GM12801 (cell line): ENCODE measurements around the gene WDR33.

Experiments used
- CTCF ChIP-seq: IDR thresholded peaks from one replicate; pipeline ENCODE4 v1.5.1; 2011; ENCODE audit warnings: control low read depth; ENCODE audit not compliant: insufficient read length; ENCODE audit errors: extremely low read depth

Gene WDR33

GRCh38 chr2:127805491-127805890 is 5.5 kb downstream of the WDR33 start:
- TF ChIP-seq CTCF = no peak

DNA sequence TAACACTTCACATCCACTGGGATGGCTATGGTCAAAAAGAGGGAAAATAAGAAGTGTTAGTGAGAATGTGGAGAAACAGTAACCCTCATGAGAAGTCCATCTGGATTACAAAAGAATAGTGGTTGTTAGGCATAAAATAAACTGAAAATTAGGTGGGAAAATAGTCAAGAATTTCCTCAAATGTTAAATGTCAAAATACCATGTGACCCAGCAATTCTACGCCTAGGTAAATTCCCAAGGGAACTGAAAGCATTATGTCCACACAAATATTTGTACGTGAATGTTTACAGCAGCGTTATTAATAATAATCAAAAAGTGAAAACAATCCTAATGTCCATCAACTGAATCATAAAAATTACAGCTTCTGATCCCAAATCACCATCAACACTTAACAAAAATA is 11.0 kb downstream of the WDR33 start:
- no peak for TF ChIP-seq CTCF

GRCh38 chr2:127796389-127796788 is 14.6 kb downstream of the WDR33 start:
- no peak for TF ChIP-seq CTCF

- no peak for TF ChIP-seq CTCF
Measured at GRCh38 chr2:127792805-127793204, 18.2 kb downstream of the WDR33 start.

DNA sequence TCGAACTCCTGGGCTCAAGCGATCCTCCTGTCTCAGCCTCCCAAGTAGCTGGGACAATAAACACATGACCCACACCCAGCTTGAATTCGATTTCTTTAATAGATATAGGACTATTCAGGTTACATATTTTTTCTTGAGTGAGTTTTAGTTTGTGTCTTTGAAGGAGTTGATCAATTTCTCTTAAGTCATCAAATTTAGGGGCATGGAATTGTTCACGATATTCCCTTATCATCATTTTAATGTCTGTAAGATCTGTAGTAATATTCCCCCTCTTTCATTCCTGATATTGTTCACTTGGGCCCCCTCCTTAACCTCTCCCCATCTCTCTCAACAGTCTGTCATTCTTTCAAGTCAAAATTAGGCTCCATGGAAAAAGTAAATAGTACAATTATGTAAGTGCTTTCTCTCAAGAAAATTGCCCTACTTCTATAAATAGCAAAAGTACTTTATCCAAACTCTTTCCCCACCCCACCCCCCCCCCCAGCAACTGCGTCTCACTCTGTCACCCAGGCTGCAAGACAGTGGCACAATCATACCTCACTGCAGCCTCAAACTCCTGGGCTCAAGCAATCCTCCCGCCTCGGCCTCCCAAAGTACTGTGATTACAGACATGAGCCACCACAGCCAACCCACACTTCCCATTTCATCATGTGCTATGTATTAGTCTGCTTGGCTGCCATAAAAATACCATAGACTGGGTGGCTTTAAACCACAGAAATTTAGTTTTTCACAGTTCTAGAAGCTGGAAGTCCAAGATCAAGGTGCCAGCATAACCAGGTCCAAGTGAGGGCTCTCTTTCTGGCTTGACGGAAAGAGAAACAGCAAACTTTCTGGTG is 20.1 kb downstream of the WDR33 start:
- TF ChIP-seq CTCF = no peak

DNA sequence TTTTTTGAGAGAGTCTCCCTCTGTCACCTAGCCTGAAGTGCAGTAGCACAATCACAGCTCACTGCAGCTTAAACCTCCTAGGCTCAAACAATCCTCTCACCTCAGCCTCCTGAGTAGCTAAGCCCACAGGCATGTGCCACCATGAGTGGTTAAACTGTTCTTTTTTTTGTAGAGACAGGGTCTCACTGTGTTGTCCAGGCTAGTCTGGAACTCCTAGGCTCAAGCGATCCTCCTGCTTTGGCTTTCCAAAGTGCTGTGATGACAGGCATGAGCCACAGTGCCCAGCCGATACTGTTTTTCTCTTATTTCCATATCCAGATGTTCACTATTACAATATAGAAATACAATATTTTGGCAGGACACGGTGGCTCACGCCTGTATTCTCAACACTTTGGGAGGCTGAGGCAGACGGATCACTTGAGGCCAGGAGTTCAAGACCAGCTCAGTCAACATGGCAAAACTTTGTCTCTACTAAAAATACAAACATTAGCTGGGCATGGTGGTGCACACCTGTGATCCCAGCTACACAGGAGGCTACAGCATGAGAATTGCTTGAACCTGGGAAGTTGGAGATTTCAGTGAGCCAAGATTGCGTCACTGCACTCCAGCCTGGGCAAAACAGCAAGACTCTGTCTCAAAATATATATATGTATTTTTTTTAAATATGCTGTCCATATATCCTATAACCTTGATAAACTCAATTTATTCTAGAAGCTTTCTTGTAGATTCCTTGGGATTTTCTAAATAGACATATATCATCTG is 24.7 kb downstream of the WDR33 start:
- TF ChIP-seq CTCF = no peak

DNA sequence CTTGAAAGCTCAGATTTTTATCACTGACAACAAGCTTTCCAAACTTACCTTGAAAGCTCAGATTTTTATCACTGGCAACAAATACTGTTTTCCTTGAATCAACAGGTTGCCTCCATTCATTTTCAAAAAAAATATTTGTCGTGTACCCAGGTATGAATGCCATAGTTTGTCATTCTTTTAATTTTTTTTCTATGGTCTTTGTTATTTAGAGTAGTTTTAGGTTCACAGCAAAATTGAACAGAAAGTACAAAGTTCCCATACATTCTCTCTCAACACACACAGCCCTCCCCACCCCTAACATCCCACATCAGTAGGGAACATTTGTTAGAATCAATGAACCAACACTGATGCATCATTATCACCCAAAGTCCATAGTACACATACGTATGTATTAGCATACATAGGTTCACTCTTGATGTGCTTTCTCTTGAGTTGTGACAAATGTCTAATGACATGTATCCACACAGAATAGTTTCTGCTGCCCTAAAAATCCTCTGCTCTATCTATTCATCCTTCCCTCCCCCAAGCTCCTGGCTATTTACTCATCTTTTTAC is 25.9 kb downstream of the WDR33 start:
- no peak for TF ChIP-seq CTCF
